Measurements from ENCODE around the gene CA9.

DNA sequence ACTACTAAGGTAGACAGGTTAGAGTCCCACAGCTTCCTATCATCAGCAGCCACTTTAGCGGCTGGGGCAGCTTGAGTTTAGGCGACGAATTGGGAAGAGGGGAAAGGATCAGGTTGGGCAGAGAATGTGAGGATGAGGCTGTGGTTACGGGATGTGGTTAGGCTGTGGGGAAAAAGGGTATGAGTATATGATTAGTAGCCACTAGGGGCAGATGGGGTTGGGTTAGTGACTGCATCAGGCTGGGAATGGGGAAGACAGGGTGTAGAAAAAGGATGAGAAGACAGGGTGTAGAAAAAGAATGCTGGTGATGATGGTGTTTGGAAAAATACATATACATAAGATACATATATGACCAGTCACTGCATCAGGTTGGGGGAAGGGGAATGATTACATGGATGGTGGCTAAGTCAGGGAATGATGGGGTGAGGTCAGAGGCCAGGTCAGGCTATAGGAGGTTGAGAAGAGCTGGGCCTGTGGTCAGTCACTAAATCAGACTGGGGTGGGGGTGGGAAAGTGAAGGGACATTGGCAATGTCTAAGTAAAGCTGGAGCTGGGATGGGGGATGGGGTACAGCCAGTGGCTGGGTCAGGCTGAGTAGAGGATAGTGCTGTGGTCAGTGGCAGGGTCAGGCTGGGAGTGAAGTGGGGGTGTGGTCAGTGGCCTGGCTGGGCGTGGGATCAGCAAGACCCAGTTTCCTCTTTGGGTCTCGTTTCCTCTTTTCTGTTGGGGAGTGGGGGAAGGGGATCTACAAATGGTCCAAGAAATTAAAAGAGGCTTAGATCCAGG lies 56.2 kb downstream of the CA9 start:
- TF ChIP-seq, protein P1, sequence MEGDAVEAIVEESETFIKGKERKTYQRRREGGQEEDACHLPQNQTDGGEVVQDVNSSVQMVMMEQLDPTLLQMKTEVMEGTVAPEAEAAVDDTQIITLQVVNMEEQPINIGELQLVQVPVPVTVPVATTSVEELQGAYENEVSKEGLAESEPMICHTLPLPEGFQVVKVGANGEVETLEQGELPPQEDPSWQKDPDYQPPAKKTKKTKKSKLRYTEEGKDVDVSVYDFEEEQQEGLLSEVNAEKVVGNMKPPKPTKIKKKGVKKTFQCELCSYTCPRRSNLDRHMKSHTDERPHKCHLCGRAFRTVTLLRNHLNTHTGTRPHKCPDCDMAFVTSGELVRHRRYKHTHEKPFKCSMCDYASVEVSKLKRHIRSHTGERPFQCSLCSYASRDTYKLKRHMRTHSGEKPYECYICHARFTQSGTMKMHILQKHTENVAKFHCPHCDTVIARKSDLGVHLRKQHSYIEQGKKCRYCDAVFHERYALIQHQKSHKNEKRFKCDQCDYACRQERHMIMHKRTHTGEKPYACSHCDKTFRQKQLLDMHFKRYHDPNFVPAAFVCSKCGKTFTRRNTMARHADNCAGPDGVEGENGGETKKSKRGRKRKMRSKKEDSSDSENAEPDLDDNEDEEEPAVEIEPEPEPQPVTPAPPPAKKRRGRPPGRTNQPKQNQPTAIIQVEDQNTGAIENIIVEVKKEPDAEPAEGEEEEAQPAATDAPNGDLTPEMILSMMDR (IDR thresholded peaks at IDR 0.05; ENCODE audit: borderline replicate concordance, extremely low read depth, low read length, poor library complexity, severe bottlenecking) = peak; percentile 73
- no peak for TF ChIP-seq EZH2 (IDR thresholded peaks at IDR 0.05; ENCODE audit: borderline replicate concordance, low read depth, low read length, severe bottlenecking)
